Kidney (tissue), 14 donors: ENCODE measurements around the gene TOMT. TPM values are rescaled to one million over a fixed set of nuclear protein-coding genes. Genes with fewer than 3 reads are reported as not detected.
"Not testable (repeated sequence)": the region's sequence is repeated elsewhere in the genome, so short reads cannot be mapped to it uniquely, and the experiment has no call there.

Experiments
- DNase-seq, 5 donors: peaks; one replicate each; pipeline ENCODE4 v3.0.0-alpha.2; 2013 to 2020
- FAIRE-seq: peaks from 2 replicates; lab custom pipeline; 2012; peaks lifted over from hg19 to GRCh38; lab: Jason Lieb, UNC
- H3K27ac ChIP-seq, 2 donors: one replicate each; pipeline ENCODE4 v1.7.0; 2013; ENCODE audit warnings: low read depth in 2 of 2, low read length in 2 of 2, inconsistent platforms in 1 of 2
- H3K27me3 ChIP-seq: one replicate; pipeline ENCODE4 v1.7.1; 2013; ENCODE audit warnings: low read length, inconsistent platforms; ENCODE audit not compliant: control insufficient read depth, insufficient read depth
- H3K36me3 ChIP-seq, 3 donors: one replicate each; pipeline versions ENCODE4 v1.7.0 to v1.7.1; 2013; ENCODE audit warnings: low read length in 3 of 3, control low read depth in 1 of 3, inconsistent platforms in 1 of 3; ENCODE audit not compliant: insufficient read depth in 3 of 3, control insufficient read depth in 2 of 3
- H3K4me1 ChIP-seq, 3 donors: one replicate each; pipeline versions ENCODE4 v1.7.0 to v1.7.1; 2013; ENCODE audit warnings: low read length in 3 of 3, inconsistent platforms in 1 of 3, low read depth in 1 of 3; ENCODE audit not compliant: control insufficient read depth in 2 of 3, insufficient read depth in 2 of 3
- H3K4me3 ChIP-seq, 3 donors: one replicate each; pipeline versions ENCODE4 v1.7.0 to v1.8.1; 2013; ENCODE audit warnings: low read length in 3 of 3, control low read depth in 1 of 3, inconsistent platforms in 1 of 3
- H3K9ac ChIP-seq, 3 donors: one replicate each; pipeline versions ENCODE4 v1.7.0 to v1.7.1; 2013; ENCODE audit warnings: low read length in 3 of 3, control low read depth in 1 of 3, inconsistent platforms in 1 of 3
- H3K9me3 ChIP-seq, 3 donors: one replicate each; pipeline versions ENCODE4 v1.7.0 to v1.7.1; 2013; ENCODE audit warnings: low read length in 3 of 3, control low read depth in 1 of 3, inconsistent platforms in 1 of 3; ENCODE audit not compliant: control insufficient read depth in 2 of 3, insufficient read depth in 1 of 3
- CTCF ChIP-seq: IDR thresholded peaks from 3 replicates; pipeline ENCODE4 v1.5.1; 2012; ENCODE audit warnings: mild to moderate bottlenecking, moderate library complexity, borderline replicate concordance; ENCODE audit not compliant: insufficient read depth; ENCODE audit errors: extremely low read depth
- intact Hi-C: fragments of 100-400 bp; cut with DNase I; formaldehyde crosslinking; loops from one replicate; pipeline ENCODE4 v1.11.1; 2022
- polyA plus RNA-seq: library from polyadenylated mRNA; stranded (reverse); fragments of 350-450 nt; fragmentation: Illumina TruSeq; extraction: RNeasy Lipid Tissue Mini Kit (QIAGEN cat#74804); gene quantifications from one replicate; pipeline ENCODE4 v1.2.3, GENCODE V29; 2014; ENCODE audit warnings: low read depth, low replicate concordance; ENCODE audit not compliant: insufficient read depth
- total RNA-seq: library from RNA; stranded (reverse); fragmentation: NEBNext Ultra II Directional; extraction: Animal tissue kit (Norgen Biotek cat#: 25700); gene quantifications from one replicate; pipeline ENCODE4 v1.2.1, GENCODE V29; 2021
- donor health status: control.
- donor health status: control.
- donor health status: control.
- donor health status: control.
- donor health status: control.
- donor health status: DM: yes; HTN: yes; CAD: no.
- donor health status: Normal renal cell carcinoma (clear cell type).

Gene TOMT
- total and polyA plus RNA-seq, 2 donors from 2014 or later = not detected

DNA sequence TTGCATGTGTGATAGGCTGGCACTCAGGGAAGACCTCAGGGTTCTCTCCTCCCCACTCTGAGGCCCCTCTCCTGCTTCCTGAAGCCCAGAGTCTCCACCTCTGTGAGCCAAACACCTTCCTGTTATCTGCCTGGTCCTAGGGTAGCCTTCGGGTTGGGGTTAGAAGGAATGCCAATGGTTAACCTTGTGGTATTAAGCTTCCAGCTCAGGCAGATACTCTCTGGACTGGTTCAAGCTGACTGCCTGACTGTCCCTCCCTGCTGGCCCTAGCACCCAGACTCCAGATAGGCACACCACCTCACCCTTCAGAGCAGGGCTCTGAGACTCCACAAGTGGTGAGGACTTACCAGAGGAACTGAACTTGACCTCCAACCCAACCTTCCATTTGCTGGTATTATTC, 36.8 kb downstream of the TOMT start:
- H3K4me3 ChIP-seq, H3K27me3 ChIP-seq, H3K36me3 ChIP-seq, H3K27ac ChIP-seq, H3K9ac ChIP-seq, DNase-seq, H3K4me1 ChIP-seq, FAIRE-seq, intact Hi-C loops, H3K9me3 ChIP-seq: not testable (repeated sequence)

- intact Hi-C loops = no loop called here
- no peak overlapping the region for H3K9ac ChIP-seq
- TF ChIP-seq CTCF = no peak
- H3K4me3 ChIP-seq = no peak overlapping the region
- no peaks in the 10 kb centered on the region for H3K4me1 ChIP-seq
- no peaks in the 10 kb centered on the region for H3K9me3 ChIP-seq
- no peaks in the 10 kb centered on the region for H3K27me3 ChIP-seq
- H3K27ac ChIP-seq = no peak overlapping the region
- FAIRE-seq (no peak), DNase-seq (no peak)
- no peaks in the 10 kb centered on the region for H3K36me3 ChIP-seq
These were observed 39.3 kb downstream of the TOMT start for GRCh38 chr11:72144807-72145565.

- H3K27me3 ChIP-seq = no peaks in the 10 kb centered on the region
- no peak for DNase-seq
- no peak for TF ChIP-seq CTCF
- intact Hi-C loops = no loop called here
- no peaks in the 10 kb centered on the region for H3K36me3 ChIP-seq
- no peaks in the 10 kb centered on the region for H3K9me3 ChIP-seq
- no peaks in the 10 kb centered on the region for H3K4me1 ChIP-seq
- H3K9ac ChIP-seq = no peak overlapping the region
- H3K27ac ChIP-seq = no peak overlapping the region
- H3K4me3 ChIP-seq = no peak overlapping the region
- FAIRE-seq = no peak
These were observed 40.9 kb downstream of the TOMT start for GRCh38 chr11:72146625-72147024.

GRCh38 chr11:72150882-72151281, 45.2 kb downstream of the TOMT start:
- Histone ChIP-seq H3K9ac (no peak overlapping the region), H3K27me3 (no peaks in the 10 kb centered on the region), H3K36me3 (no peaks in the 10 kb centered on the region), H3K4me1 (no peaks in the 10 kb centered on the region), H3K4me3 (no peak overlapping the region), H3K27ac (no peak overlapping the region), H3K9me3 (no peaks in the 10 kb centered on the region)
- intact Hi-C loops = no loop called here
- FAIRE-seq (no peak), DNase-seq (no peak)
- TF ChIP-seq CTCF = no peak

- DNase-seq, H3K27ac ChIP-seq, H3K9me3 ChIP-seq, H3K4me3 ChIP-seq, H3K27me3 ChIP-seq, FAIRE-seq, H3K4me1 ChIP-seq, H3K36me3 ChIP-seq, H3K9ac ChIP-seq, intact Hi-C loops: not testable (repeated sequence)
These were observed 48.1 kb downstream of the TOMT start for GRCh38 chr11:72153874-72154273.
